C1 segment of cervical spinal cord (tissue), 14 donors: ENCODE results near the gene HIVEP1.

Experiments
- DNase-seq, 14 donors: peaks; one replicate each; lab custom pipeline; 2025; lab: John Stamatoyannopoulos, UW

Gene HIVEP1

GRCh38 chr6:12012038-12012557 lies at the start of gene HIVEP1:
HIVEP1 (plus strand) TSS chr6:12012312; CDS start chr6:12015629, 3,317 bp downstream.
- peak in 6 of 14 donors; percentile 21 to 84 (median 60) for DNase-seq

GRCh38 chr6:11963756-11964500 lies 48.2 kb upstream of the HIVEP1 start:
- DNase-seq: no peak

- no peak for DNase-seq
Measured at GRCh38 chr6:11964729-11965335, 47.3 kb upstream of the HIVEP1 start.

GRCh38 chr6:11965499-11965898 lies 46.6 kb upstream of the HIVEP1 start:
- DNase-seq: no peak

GRCh38 chr6:11968241-11968806 lies 43.8 kb upstream of the HIVEP1 start:
- DNase-seq: no peak

- no peak for DNase-seq
Measured at GRCh38 chr6:11969092-11969491, 43.0 kb upstream of the HIVEP1 start.

- DNase-seq: no peak
Measured at GRCh38 chr6:11970114-11970513, 42.0 kb upstream of the HIVEP1 start.

- no peak for DNase-seq
Measured at GRCh38 chr6:11971154-11971553, 41.0 kb upstream of the HIVEP1 start.

- DNase-seq: no peak
Measured at GRCh38 chr6:11972270-11972669, 39.8 kb upstream of the HIVEP1 start.

GRCh38 chr6:11972806-11973205 lies 39.3 kb upstream of the HIVEP1 start:
- no peak for DNase-seq

- DNase-seq: no peak
Measured at GRCh38 chr6:11973238-11973637, 38.9 kb upstream of the HIVEP1 start.

- DNase-seq: no peak
Measured at GRCh38 chr6:11974089-11974488, 38.0 kb upstream of the HIVEP1 start.

- DNase-seq: no peak
Measured at GRCh38 chr6:11975353-11975977, 36.6 kb upstream of the HIVEP1 start.

- no peak for DNase-seq
Measured at GRCh38 chr6:11976489-11976888, 35.6 kb upstream of the HIVEP1 start.

GRCh38 chr6:11977193-11977592 lies 34.9 kb upstream of the HIVEP1 start:
- DNase-seq: no peak

GRCh38 chr6:11977738-11978137 lies 34.4 kb upstream of the HIVEP1 start:
- no peak for DNase-seq

GRCh38 chr6:11978169-11978987 lies 33.7 kb upstream of the HIVEP1 start:
- DNase-seq: no peak

GRCh38 chr6:11979866-11980265 lies 32.2 kb upstream of the HIVEP1 start:
- no peak for DNase-seq

- DNase-seq: no peak
Measured at GRCh38 chr6:11983306-11983705, 28.8 kb upstream of the HIVEP1 start.

- no peak for DNase-seq
Measured at GRCh38 chr6:11987386-11987785, 24.7 kb upstream of the HIVEP1 start.

- no peak for DNase-seq
Measured at GRCh38 chr6:11989386-11989785, 22.7 kb upstream of the HIVEP1 start.
